ENCODE results near the gene EFS. TPM values are rescaled to one million over a fixed set of nuclear protein-coding genes. Genes with fewer than 3 reads are reported as not detected.
"Not testable (repeated sequence)": the region's sequence is repeated elsewhere in the genome, so short reads cannot be mapped to it uniquely, and the experiment has no call there.

Gene EFS
- total RNA-seq, 4 donors from 2014 or later: 31.4 to 38.2 (median 34.2) TPM

DNA sequence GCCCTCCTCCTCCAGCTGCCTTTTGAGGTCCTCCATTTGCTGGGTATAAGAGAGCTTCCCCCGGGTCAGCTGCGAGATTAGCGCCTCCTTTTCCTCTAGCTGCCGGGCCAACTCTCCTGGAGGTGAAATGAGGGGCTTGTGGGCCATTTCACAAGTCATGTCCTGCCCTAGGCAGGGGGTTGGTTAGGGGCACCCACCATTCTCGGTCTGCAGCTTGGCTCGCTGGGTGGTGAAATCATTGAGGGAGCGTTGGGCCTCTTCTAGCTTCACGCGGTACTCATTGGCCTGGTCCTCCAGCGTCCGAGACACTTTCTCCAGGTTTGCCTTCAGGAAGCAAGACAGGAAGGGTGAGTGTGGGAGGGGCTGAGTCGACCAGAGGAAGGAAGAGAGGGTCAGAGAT, 24.4 kb upstream of the EFS start:
- TF ChIP-seq EP300 (IDR thresholded peaks at IDR 0.05): no peak
- TF ChIP-seq POLR2A (IDR thresholded peaks at IDR 0.05): no peak
- TF ChIP-seq CTCF (IDR thresholded peaks at IDR 0.05): no peak
- H3K27me3 ChIP-seq: no peaks in the 10 kb centered on the region
- H3K4me1 ChIP-seq: no peaks in the 10 kb centered on the region
- WGBS, 2 donors: 78 to 81% methylated on average over 12 of the region's 12 CpGs
- no peaks in the 10 kb centered on the region for H3K36me3 ChIP-seq
- no peak overlapping the region for H3K27ac ChIP-seq
- no peaks in the 10 kb centered on the region for H3K9me3 ChIP-seq
- no peak for DNase-seq (ENCODE audit: low spot score in 2 of 2)
- H3K4me3 ChIP-seq: no peak overlapping the region

DNA sequence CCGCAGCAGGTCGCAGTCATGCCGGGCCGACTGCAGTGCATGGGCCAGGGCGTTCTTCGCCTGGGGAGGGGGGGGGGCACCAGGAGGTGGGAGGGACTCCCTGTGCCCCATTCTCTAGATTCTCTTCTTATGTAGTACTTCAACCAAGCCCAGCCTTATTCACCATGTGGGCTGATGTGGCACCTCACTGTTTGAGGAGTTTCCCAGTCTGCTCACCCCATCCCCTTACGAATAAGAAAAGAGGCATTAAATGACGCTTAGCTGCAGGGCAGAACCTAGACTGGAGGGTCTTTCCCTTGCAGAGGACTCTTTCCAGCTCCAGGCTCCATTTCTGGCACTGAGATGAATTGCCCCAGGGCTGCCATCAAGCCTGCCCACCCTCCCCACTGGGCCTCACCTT, 24.0 kb upstream of the EFS start:
- TF ChIP-seq POLR2A (IDR thresholded peaks at IDR 0.05) (no peak), CTCF (IDR thresholded peaks at IDR 0.05) (no peak), EP300 (IDR thresholded peaks at IDR 0.05) (no peak)
- WGBS, 2 donors: 81 to 89% methylated on average over 8 of the region's 8 CpGs
- no peaks in the 10 kb centered on the region for H3K4me1 ChIP-seq
- no peaks in the 10 kb centered on the region for H3K9me3 ChIP-seq
- no peak overlapping the region for H3K27ac ChIP-seq
- no peaks in the 10 kb centered on the region for H3K27me3 ChIP-seq
- H3K4me3 ChIP-seq: no peak overlapping the region
- no peaks in the 10 kb centered on the region for H3K36me3 ChIP-seq
- no peak for DNase-seq (ENCODE audit: low spot score in 2 of 2)

DNA sequence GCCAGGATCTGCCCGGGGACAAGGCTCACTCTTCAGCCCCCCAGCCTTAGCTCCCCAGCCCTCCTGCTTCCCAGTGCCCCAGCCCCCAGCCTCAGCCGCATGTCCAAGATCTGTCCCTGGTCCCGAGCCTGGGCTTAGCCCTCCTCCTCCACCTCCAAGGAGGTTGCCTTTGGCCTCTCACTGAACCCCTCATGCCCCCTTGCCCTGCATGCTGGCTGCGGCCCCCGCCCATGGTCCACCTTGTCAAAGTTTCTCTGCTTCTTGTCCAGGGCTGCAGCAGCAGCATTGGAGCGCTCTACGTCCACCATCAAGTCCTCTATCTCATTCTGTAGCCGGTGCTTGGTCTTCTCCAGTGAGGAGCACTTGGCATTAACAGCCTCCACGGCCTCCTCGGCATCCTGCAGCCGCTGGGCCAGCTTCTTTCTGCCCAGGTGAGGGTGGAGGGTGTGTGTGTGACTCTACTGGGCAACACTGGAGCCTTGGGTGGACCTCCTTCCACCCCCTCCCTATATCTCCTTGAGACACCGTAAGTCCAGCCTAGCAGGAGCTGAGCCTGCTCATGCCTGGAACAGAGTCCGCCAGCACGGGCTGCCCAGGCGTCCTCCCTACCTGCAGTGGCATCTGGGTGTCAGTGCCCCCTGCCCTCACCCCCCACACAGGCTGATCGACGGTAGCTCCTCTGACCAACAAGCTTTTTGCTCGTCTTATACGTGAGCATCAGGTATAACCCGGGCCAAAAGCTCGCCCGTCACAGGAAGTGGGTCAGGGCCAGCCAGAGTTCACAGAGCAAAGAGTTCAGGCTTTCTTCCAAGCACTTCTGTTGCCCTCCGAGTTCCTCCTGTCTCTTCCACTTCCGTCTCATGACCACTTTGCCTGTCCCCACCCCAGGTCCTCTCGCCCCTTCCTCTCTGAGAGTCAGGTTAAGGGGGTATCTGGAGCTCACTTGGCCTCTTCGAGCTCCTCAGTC, 23.2 kb upstream of the EFS start:
- no peak for TF ChIP-seq EP300 (IDR thresholded peaks at IDR 0.05)
- TF ChIP-seq CTCF (IDR thresholded peaks at IDR 0.05): no peak
- no peak for TF ChIP-seq POLR2A (IDR thresholded peaks at IDR 0.05)
- Histone ChIP-seq H3K27ac (no peak overlapping the region), H3K27me3 (no peaks in the 10 kb centered on the region), H3K36me3 (no peaks in the 10 kb centered on the region), H3K4me1 (no peaks in the 10 kb centered on the region), H3K4me3 (no peak overlapping the region), H3K9me3 (no peaks in the 10 kb centered on the region)
- 82 to 83% methylated on average over 26 of the region's 26 CpGs for WGBS, 2 donors
- no peak for DNase-seq (ENCODE audit: low spot score in 2 of 2)

DNA sequence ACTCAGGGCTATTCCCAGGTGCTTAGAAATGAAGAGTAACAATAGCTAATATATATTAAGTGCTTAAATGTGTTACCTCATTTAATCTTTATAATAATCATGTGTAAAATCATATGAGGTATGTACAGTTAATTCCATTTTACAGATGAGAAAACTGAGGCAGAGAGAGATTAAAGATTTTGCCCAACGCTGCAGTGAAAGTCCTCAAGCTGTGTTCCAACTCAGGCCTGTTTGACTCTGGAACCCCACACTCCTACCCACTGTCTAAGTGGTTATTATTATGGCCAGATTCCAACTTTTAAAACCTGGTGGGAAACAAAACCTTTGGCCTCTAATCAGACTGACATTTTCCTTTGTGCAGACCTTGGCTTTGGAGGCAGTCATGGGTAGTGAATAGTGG, 22.0 kb upstream of the EFS start:
- TF ChIP-seq CTCF (IDR thresholded peaks at IDR 0.05): no peak
- TF ChIP-seq EP300 (IDR thresholded peaks at IDR 0.05): no peak
- no peak for TF ChIP-seq POLR2A (IDR thresholded peaks at IDR 0.05)
- WGBS, 2 donors: 97 to 100% methylated on average over 1 of the region's 1 CpG
- Histone ChIP-seq H3K27ac (no peak overlapping the region), H3K4me3 (no peak overlapping the region), H3K36me3 (no peaks in the 10 kb centered on the region), H3K9me3 (no peaks in the 10 kb centered on the region), H3K4me1 (no peaks in the 10 kb centered on the region), H3K27me3 (no peaks in the 10 kb centered on the region)
- no peak for DNase-seq (ENCODE audit: low spot score in 2 of 2)

DNA sequence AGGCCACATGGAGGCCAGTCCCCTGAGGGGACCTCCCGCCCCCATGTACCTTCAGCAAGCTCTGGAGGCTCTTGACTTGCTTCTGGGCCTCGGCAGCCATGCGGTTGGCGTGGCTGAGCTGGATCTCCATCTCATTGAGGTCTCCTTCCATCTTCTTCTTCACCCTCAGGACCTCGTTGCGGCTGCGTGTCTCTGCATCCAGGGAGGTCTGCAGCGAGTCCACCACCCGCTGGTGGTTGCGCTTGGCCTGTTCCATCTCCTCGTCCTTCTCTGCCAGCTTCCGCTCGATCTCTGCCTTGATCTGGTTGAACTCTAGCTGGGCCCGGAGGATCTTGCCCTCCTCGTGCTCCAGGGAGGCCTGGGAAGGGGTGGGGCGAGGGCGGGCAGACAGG, 21.3 kb upstream of the EFS start:
- not testable (repeated sequence) for H3K27me3 ChIP-seq; H3K9me3 ChIP-seq; H3K36me3 ChIP-seq; H3K27ac ChIP-seq; DNase-seq (ENCODE audit: low spot score in 2 of 2); H3K4me1 ChIP-seq; H3K4me3 ChIP-seq
- WGBS, 2 donors: 87 to 89% methylated on average over 17 of the region's 17 CpGs

Data from tibial nerve (tissue), 4 donors.